Measurements from ENCODE around the gene TRDN.
"Not testable (repeated sequence)": the region's sequence is repeated elsewhere in the genome, so short reads cannot be mapped to it uniquely, and the experiment has no call there.

The TRDN gene

DNA sequence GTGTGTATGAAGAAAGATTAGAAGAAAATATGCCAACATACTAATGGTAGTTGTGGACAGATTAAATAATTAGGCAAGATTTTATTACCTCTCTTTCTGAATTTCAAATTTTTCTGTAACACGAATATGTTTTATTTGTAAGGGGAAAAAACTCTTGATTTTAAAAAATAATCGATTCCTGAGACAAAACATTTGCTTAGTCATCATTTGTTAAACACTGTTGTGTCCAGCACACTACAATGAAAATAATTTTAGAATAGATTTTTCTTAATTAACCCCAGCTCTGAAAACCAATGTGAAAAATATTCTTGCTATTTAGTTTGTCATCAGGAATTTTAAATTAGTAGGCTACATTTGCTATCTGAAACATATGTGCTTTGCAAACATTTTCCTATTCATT is 253.0 kb downstream of the TRDN start:
- DNase-seq, result no peak

GRCh38 chr6:123380257-123380656 is 256.5 kb downstream of the TRDN start:
- DNase-seq, result peak; percentile 91

- DNase-seq, result no peak
Observed at GRCh38 chr6:123372737-123373136, 264.0 kb downstream of the TRDN start.

DNA sequence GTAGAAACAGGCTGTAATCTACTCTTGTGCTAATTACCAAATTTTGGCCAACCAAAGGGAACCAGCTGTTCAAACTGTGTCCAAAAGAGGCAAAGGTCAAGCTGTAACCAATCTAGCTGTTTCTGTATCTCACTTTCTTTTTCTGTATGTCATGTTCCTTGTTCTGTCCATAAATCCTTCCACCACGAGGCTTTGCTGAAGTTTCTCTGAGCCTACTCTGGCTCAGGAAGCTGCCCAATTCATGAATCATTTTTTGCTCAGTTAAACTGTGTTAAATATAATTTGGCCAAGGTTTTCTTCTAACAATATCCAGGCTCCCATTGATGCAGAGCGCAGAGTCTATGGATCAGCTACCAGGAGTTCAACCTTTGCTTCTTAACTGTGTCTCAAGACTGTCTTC is 272.8 kb downstream of the TRDN start:
- no peak for DNase-seq

DNA sequence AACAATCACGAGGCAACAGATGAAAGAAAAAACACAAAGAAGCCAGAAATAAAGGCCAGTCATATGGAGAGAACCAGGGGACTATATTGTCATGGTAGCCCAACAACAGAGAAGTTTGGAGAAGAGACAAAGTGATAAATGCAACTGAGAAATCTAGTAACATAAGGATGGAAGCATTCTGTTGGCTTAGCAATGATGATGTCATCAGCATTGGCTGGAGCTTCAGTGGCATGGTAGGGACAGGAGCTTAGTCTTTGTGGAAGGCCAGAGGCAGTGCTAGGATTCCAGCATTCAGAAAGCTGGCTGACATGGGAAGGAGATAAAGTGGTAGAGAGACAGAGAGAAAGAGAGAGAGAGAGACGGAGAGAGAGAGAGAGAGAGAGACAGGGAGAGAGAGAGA is 276.4 kb downstream of the TRDN start:
- DNase-seq, result no peak

GRCh38 chr6:123352705-123353104 is 284.0 kb downstream of the TRDN start:
- no peak for DNase-seq

DNA sequence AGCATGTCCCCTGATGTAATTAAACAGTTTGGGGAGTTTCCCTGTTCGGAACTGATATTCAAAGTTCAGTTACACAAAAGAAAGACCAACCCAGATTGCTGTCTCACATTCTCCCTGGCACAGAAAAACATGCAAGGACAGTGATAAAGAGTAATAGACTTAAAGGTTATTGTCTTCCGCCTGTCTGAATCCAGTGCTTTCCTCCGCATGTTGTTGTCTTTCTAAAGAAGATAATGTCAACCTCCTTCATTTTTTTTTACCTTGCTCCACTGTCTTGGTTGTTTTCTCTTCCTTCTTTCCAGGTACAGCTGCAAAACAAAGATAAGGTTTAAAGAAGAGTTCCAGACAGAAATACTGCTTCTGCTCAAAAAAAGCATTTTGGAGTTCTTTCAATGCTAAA is 284.5 kb downstream of the TRDN start:
- DNase-seq, result no peak

DNA sequence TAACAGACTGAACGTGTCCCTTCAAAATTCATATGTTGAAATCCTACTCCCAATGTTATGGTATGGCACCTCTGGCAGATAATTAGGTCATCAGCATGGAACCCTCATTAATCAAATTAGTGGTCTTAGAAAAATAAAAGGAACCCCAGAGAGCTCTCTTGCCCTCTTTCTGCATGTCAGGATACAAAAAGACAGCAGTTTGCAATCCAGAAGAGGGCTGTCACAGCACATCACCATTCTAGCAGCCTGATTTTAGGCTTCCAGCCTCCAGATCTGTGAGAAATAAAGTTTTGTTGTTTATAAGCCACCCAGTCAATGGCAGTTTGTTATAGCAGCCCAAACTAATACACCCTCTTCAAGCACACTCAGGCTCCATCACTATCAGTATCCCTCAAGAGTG is 292.9 kb downstream of the TRDN start:
- no peak for DNase-seq

- DNase-seq, result peak; percentile 92
Observed at GRCh38 chr6:123338394-123338793, 298.4 kb downstream of the TRDN start.

- no peak for DNase-seq
Observed at GRCh38 chr6:123333000-123333756, 303.6 kb downstream of the TRDN start.

GRCh38 chr6:123332070-123332469 is 304.7 kb downstream of the TRDN start:
- no peak for DNase-seq

DNA sequence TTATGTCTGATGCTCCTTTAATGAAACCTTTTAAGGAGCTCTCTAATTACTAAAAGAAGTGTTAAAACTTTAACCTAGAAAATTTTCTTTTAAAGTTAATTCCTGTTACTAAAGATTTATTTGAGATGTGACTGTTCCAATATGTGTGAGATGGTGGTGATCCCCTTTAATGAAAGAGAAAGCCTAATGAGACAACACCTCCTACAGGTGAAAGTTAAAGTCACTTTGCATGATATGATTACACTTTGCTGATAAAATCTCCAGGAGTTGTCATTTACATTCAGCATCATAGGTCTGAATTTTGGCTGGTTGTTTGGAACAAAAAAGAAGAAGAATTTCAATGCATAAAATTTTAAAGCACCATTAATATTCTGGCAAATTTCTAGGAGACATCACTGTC is 307.4 kb downstream of the TRDN start:
- DNase-seq, result no peak

GRCh38 chr6:123323452-123324329 is 313.1 kb downstream of the TRDN start:
- no peak for DNase-seq

DNA sequence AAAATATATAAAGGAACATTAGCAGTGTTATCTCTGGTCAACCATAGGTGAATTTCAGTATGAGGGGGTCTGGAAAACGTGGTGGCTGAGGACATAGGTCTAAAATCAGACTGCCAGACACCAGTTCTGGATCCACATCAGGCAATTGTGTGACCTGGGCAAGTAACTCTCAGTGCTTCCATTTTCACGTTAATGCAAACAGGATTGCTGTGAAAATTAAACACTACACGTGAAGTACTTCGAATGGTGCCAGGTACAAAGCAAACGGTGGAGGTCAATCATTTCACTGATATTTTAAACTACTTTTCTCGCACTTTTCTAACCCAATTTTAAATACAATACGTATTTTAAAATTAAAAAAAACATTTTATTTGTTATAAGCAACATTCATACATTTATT is 315.7 kb downstream of the TRDN start:
- DNase-seq, result peak; percentile 83

- peak; percentile 46 for DNase-seq
Observed at GRCh38 chr6:123316733-123317323, 319.9 kb downstream of the TRDN start.

GRCh38 chr6:123314459-123314858 is 322.3 kb downstream of the TRDN start:
- not testable (repeated sequence) for DNase-seq

- no peak for DNase-seq
Observed at GRCh38 chr6:123309130-123309529, 327.6 kb downstream of the TRDN start.

DNA sequence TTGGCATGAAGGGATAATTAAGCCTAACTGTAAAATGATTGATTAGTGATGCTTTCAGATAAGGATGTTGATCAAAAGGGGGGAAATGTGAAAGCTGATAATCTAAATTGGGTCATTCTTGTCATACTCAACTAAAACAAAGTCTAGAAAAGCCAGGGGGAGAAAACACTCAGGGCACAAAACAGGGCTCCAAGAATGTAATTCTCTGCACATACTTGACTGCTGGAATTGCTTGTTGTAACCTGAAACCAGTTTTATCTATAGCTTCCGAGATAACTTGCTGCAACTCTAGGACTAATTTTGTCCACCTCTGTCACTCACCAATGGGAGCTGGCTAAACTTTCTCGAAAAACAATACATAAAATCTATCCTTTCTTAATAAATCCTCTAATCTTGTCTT is 330.4 kb downstream of the TRDN start:
- DNase-seq, result no peak

GRCh38 chr6:123295672-123296071 is 341.1 kb downstream of the TRDN start:
- DNase-seq, result no peak

GRCh38 chr6:123295181-123295580 is 341.6 kb downstream of the TRDN start:
- DNase-seq, result no peak

DNA sequence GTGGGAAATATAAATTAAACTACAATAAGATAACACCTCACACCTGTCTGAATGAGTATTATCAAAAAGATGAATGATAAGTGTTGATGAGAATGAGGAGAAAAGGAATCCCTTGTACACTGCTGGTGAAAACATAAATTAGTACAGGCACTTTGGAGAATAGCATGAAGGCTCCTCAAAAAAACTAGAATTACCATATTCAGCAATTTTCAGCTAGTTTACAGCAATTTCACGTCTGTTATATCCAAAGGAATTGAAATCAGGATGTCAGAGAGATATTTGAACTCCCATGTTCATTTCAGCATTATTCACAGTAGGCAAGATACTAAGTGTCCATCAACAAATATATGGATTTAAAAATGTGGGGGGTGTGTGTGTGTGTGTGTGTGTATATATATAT is 348.1 kb downstream of the TRDN start:
- no peak for DNase-seq

DNA sequence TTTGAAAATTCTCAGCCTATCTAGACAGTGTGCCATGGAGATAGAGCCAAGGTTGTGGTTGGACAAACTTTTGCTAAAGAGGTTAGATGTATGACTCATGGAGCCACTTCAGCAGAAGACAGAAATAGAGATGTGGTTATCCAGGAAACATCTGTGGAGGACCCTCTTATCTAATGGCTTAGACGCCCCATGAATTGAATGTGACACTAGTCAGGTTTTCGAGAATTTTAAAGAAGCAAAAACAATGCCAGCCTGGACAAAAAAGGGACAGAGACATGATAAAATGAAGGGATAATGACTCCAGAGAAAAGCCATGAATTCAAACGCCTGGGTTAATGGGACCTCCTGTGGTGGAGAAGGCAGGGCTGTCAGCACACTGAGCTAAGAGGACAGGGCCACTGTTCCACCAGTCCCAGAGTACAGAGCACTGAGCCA is 360.2 kb downstream of the TRDN start:
- DNase-seq, result no peak

DNA sequence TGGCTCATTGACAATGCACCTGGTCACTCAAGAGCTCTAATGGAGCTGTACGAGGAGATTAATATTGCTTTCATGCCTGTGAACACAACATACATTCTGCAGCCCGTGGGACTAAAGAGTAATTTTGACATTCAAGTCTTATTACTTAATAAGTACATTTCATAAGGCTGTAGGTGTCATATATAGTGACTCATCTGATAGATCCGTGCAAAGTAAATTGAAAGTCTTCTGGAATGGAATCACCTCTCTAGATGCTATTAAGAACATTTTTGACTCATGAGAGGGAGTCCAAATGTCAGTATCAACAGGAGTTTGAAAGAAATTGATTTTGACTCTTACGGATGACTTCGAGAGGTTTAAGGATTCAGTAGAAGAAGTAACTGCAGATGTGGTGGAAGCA is 372.8 kb downstream of the TRDN start:
- no peak for DNase-seq

GRCh38 chr6:123240626-123241025 is 396.1 kb downstream of the TRDN start:
- DNase-seq, result no peak
